ENCODE data around the gene DDA1.

The DDA1 gene

DNA sequence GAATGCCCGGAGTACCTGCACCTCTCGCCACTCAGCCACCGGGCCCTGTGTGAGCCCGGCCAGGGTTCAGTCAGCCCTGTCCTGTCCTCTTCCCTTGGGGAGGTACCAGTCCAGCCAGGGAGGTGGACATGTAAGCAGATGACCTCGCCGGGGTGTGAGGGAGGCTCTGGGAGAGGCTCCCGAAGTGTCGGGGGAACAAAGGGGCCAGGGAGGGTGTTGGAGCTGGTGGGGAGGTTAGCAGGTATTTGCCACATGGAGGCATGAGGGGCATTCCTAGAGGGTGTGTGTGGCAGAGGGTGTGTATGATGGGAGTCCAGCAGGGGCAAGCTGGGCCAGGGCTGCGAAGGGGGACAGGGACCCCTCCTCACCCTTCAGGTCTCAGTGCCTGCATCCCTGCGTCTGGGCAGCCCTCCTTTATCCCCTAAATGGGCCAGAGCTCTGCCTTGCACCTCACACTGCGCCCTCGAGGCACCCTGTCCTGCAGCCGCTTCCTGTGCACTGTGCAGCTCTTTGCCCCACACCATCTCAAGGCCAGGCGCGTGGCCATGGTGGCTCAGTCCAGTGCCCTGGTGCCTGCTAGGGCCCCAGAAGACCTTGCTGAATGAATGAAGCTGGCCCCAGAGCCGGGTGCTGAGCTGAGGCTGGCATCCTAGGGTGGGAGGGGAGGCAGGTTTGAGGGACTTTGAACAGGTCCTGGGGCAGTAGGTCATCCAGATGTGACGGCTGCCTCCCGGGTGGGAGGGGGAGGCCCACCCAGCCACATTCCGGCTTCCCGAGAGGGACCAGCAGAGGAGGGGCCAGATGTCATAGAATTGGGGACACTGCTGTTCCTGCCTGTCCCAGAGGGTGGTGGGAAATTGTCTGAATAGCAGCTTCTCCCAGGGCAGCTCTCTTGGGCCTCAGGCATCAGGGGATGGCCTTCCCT, 3.1 kb downstream of the DDA1 start:
- no peak for DNase-seq

GRCh38 chr19:17314007-17314593, 4.7 kb downstream of the DDA1 start:
- DNase-seq = no peak

DNA sequence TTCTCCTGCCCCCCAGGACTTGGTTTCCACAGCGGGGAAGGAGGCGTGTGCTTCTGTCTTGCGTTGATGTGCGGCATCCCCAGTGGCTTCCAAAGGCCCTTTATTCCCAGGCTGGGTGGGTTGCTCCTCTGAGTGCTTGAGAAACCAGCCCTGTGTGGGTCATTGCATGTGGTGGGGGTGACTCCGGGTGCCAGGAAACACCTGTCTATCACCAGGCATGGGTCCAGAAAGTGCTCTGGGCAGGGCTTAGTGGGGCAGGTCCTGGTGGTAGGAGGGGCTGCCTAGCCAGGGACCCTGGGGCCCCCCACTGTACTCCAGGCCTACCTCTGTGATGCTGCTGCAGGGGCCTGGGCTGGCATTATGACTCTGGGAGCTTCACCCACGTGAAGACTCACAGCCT, 9.6 kb downstream of the DDA1 start:
- DNase-seq = no peak

- no peak for DNase-seq
These were observed 10.3 kb downstream of the DDA1 start for GRCh38 chr19:17319473-17320238.

GRCh38 chr19:17320435-17320834, 11.1 kb downstream of the DDA1 start:
- no peak for DNase-seq

DNA sequence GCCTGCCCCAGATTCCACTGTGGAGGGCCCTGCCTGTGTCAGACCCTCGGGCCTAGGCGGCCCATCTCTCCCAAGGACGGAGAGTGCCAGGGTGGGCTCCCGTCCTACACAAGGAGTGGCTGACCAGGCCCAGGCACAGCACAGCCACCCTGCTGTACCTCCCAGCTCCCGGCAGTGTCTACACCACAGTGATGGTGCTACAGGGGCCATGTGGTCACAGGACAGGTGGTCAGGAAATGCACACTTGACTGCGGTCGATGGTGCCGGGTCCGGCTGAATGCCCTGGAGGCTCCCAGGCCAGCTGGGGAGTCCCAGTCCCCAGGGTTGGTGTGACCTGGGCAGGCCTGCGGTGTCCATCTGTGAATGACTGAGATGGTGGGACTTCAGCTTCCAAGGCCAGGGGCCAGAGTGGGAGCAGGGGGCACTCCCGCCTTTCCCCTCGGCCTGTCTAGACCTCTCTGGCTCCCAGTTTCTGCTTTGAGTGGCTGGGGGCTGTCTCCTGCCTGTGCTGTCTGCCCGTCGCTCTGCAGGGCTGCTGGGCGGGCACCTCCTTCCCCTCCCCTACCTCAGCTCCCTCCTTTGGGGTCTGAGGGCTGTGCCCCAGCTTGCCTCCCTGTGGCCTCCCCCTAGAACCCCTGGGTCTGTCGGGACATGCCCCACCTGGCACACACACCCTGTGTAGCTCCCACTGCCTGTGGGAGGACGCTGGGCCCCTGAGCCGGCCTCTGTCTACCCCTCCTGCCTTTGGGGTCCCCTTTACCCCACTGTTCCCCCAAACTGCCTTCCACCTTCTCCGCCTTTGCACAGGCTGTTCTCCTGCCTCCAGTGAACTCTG, 12.5 kb downstream of the DDA1 start:
- DNase-seq = no peak

GRCh38 chr19:17322854-17323253, 13.5 kb downstream of the DDA1 start:
- no peak for DNase-seq

DNA sequence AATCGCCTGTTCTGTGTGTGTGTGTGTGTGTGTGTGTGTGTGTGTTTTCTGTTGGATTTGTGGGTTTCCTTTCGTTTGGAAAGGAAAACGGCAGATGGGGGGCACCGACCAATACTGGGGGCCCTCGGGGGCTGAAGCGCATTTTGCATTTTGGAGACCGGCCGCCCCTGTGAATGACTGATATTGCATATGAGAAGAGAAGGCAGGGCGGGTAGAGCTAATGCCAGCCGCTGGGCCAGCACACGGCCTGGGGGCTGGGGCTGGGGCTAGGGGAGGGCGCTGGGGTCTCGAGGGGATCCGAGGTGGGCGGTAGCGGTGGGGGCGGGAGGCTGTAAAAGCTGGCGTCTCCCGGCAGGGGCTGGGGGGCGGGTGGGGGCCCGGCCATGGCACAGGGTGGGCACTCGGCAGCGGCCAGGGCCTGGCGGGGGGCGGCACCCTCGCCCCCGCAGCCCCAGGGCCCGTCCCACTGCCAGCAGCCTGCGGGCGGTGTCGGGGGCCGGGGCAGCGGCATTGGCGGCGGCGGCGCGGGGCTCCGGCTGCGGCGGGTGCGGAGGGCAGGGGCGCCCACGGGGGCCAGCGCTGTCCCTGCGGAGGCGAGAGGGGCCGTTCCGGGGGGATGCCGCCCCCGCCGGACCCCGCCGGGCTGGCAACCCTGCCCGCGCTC, 14.1 kb downstream of the DDA1 start:
- DNase-seq = no peak

DNA sequence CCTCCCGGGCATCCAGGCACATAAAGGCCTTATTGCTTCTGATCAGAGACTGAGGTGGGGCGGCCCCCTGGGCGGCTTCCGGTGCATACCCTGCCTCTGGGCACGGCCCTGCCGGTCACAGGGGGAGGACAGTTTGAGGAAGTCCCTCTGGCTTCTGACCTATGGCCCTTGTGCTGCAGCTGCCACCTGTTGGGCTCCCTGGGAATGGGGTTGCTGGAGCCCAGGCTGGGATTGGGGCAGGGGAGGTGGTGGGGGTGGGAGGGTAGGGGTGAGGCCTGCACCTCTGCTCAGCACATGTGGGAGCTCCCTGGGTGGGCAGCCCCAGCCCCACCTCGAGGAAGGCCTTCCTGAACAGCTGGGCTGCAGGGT, 14.6 kb downstream of the DDA1 start:
- no peak for DNase-seq

GRCh38 chr19:17324357-17325114, 15.2 kb downstream of the DDA1 start:
- DNase-seq = no peak

DNA sequence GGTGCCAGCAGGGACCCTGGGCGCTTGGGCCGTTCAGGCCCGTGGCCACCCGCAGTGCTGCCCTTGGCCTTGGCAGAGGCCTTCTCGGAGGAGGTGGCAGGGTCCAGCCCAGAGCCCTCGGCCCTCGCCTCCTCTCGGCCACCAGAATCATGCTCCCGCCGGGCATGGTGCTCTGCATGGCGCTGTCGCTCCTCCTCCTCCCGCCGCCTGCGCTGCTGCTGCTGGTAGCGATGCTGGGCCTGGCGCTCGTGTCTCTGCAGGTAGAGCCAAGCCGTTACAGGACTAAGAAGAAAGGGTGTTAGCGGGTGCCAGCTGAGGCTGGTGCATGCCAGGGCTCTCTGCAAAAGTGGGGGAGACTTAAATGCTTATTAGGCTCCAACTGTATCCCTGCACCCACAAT, 15.8 kb downstream of the DDA1 start:
- no peak for DNase-seq

DNA sequence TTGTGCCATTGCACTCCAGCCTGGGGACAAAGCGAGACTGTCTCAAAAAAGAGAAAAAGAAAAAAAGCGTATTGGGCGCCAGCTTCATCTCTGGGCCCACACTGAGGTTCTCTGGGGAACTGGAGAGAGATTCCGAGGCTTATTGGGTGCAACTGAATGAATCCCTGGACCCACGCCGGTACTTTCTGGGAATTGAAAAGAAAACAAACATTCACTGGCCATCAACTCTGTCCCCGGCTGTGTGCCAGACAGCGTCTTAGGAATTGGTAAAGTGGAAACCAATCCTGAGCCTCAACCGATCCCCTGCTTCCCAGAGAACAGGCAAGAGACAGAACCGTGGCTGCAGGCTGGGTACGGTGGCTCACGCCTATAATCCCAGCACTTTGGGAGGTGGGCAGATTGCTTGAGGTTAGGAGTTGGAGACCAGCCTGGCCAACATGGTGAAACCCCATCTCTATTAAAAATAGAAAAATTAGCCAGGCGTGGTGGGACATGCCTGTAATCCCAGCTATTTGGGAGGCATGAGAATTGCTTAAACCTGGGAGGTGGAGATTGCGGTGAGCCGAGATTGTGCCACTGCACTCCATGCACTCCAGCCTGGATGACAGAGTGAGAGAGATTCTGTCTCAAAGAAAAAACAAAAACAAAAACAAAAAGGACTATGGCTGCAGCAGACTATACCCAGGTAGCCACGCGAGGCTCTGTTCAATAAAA, 16.7 kb downstream of the DDA1 start:
- no peak for DNase-seq

DNA sequence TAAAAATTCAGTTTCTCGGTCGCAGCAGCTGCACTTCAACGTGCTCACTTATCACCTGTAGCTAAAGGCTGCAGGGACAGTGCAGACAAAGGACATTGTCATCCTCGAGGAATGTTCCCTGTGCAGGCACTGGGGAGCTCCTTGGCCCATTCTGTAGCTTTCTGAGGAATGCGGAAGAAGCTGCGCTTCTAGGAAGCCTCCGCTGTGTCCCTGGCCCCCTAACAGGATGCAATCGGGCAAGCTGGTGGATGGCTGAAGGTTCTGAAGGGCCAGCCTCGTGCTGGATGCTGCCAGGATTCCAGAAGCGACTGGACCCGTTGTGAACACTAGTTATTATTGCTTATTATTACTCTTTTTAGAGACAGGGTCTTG, 17.2 kb downstream of the DDA1 start:
- no peak for DNase-seq

DNA sequence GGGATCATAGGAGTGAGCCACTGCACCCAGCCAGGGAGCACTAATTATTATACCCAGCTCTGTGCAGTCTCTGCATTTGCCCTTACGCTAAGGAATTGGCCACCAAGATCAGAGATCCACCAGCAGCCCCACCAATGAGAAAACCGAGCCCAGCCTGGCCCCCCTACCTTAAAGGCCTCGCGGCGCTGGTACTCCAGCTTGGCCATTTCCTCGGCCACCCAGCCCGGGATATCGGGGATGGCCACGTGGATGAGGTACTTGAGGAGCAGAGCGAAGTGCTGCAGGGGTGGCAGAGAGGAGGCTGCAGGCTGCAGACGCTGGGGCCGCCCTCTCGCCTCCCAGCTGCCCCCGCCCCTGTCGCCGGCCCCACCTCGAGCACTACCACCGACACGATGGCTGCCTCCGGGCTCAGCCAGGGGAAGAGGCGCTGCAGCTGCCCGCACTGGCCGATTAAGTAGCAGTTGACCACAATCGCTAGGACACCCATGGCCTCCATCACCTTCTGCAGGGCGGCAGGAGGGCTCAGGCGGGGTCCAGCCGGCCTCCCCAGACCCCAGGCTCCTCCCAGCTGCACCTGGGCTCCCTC, 17.8 kb downstream of the DDA1 start:
- no peak for DNase-seq

GRCh38 chr19:17327654-17328516, 18.5 kb downstream of the DDA1 start:
- DNase-seq = no peak

GRCh38 chr19:17328517-17329365, 19.4 kb downstream of the DDA1 start:
- DNase-seq = no peak

DNA sequence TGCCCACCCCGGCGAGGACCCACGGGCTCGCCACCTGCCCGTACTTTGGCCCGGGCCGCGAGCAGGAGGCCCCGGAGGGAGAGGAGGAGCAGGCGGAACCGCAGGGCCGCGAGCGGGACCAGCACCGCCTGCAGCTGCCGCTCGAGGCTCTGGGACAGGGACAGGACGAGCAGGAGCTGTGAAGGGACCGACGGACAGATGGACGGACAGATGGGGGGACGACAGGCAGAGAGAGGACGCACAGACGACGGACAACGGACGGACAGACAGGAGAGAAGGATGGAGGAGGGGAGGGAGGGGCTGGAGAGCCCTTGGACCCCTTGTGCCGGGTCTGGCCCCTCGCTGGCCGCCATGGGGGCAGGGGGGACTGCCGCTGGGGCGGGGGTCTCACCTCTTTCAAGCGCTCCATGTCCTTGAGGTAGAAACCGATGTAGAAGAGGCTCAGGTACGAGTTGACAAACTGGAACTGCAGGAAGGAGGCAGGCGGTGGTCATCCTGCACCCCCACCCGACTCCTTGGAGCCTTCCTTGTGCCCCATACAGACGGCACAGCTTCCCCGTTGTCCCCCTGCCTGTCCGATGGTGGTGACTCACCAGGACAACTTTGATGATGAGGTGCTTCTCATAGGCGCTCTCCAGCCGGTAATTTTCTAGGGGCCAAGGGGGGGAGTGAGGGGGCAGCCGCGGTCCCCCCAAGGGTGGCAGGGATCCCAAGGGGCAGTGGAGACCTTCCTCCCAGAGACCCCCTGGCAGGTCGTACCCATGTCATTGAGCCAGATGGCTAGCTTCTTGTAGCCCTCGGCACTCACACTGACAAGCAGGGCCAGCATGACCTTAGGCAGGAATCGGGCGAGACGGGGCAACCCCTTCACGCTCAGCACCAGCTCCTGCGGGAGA, 20.3 kb downstream of the DDA1 start:
- no peak for DNase-seq

All from NCI-H187 (cell line).